ENCODE data around the gene QSER1.
"Not testable (repeated sequence)": the region's sequence is repeated elsewhere in the genome, so short reads cannot be mapped to it uniquely, and the experiment has no call there.

The QSER1 gene

GRCh38 chr11:32884770-32885384 lies 7.7 kb upstream of the QSER1 start:
- no peaks in the 10 kb centered on the region for H3F3A ChIP-seq (ENCODE audit: control insufficient read depth, insufficient read depth)
- H3K4me2 ChIP-seq (ENCODE audit: low read length), result no peak overlapping the region
- no peak for TF ChIP-seq EZH2phosphoT487 (IDR thresholded peaks at IDR 0.05; ENCODE audit: borderline replicate concordance, low read length)
- TF ChIP-seq, protein P1, sequence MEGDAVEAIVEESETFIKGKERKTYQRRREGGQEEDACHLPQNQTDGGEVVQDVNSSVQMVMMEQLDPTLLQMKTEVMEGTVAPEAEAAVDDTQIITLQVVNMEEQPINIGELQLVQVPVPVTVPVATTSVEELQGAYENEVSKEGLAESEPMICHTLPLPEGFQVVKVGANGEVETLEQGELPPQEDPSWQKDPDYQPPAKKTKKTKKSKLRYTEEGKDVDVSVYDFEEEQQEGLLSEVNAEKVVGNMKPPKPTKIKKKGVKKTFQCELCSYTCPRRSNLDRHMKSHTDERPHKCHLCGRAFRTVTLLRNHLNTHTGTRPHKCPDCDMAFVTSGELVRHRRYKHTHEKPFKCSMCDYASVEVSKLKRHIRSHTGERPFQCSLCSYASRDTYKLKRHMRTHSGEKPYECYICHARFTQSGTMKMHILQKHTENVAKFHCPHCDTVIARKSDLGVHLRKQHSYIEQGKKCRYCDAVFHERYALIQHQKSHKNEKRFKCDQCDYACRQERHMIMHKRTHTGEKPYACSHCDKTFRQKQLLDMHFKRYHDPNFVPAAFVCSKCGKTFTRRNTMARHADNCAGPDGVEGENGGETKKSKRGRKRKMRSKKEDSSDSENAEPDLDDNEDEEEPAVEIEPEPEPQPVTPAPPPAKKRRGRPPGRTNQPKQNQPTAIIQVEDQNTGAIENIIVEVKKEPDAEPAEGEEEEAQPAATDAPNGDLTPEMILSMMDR (IDR thresholded peaks at IDR 0.05; ENCODE audit: low read depth, low read length, poor library complexity, severe bottlenecking), result peak; percentile 61
- H3K4me3 ChIP-seq (ENCODE audit: low read length), result no peak overlapping the region
- 0 out of 2 replicates have a peak, but pooled peaks cover 4% of the 10 kb centered on the region for H3K27me3 ChIP-seq (ENCODE audit: control insufficient read depth, low read length)
- no peaks in the 10 kb centered on the region for H3K36me3 ChIP-seq (ENCODE audit: control insufficient read depth, low read length)
- H3K79me2 ChIP-seq (ENCODE audit: control insufficient read depth, low read length), result no peaks in the 10 kb centered on the region
- H4K20me1 ChIP-seq (ENCODE audit: control insufficient read depth, insufficient read depth, low read depth, low read length), result no peaks in the 10 kb centered on the region
- no peaks in the 10 kb centered on the region for H3K9me2 ChIP-seq (replicated peaks; ENCODE audit: control insufficient read depth, low read length)
- H3K9me3 ChIP-seq (ENCODE audit: control insufficient read depth, insufficient read depth, low read length), result no peaks in the 10 kb centered on the region
- H3K4me1 ChIP-seq (ENCODE audit: control insufficient read depth, low read length), result no peaks in the 10 kb centered on the region
- no peak overlapping the region for H3K27ac ChIP-seq (ENCODE audit: low read depth, low read length)

- 0 out of 2 replicates have a peak, but pooled peaks cover 4% of the 10 kb centered on the region for H3K27me3 ChIP-seq (ENCODE audit: control insufficient read depth, low read length)
- H3K36me3 ChIP-seq (ENCODE audit: control insufficient read depth, low read length), result no peaks in the 10 kb centered on the region
- H3K27ac ChIP-seq (ENCODE audit: low read depth, low read length), result no peak overlapping the region
- no peaks in the 10 kb centered on the region for H3K9me3 ChIP-seq (ENCODE audit: control insufficient read depth, insufficient read depth, low read length)
- H3F3A ChIP-seq (ENCODE audit: control insufficient read depth, insufficient read depth), result no peaks in the 10 kb centered on the region
- TF ChIP-seq, protein P1 (IDR thresholded peaks at IDR 0.05; ENCODE audit: low read depth, low read length, poor library complexity, severe bottlenecking), result no peak
- no peak for TF ChIP-seq EZH2phosphoT487 (IDR thresholded peaks at IDR 0.05; ENCODE audit: borderline replicate concordance, low read length)
- no peak overlapping the region for H3K4me2 ChIP-seq (ENCODE audit: low read length)
- no peaks in the 10 kb centered on the region for H3K4me1 ChIP-seq (ENCODE audit: control insufficient read depth, low read length)
- no peaks in the 10 kb centered on the region for H4K20me1 ChIP-seq (ENCODE audit: control insufficient read depth, insufficient read depth, low read depth, low read length)
- no peaks in the 10 kb centered on the region for H3K79me2 ChIP-seq (ENCODE audit: control insufficient read depth, low read length)
- no peaks in the 10 kb centered on the region for H3K9me2 ChIP-seq (replicated peaks; ENCODE audit: control insufficient read depth, low read length)
- no peak overlapping the region for H3K4me3 ChIP-seq (ENCODE audit: low read length)
These were observed 7.1 kb upstream of the QSER1 start for GRCh38 chr11:32885556-32885955.

- 0 out of 2 replicates have a peak, but pooled peaks cover 4% of the 10 kb centered on the region for H3K27me3 ChIP-seq (ENCODE audit: control insufficient read depth, low read length)
These were observed 6.4 kb upstream of the QSER1 start for GRCh38 chr11:32886180-32886579.

DNA sequence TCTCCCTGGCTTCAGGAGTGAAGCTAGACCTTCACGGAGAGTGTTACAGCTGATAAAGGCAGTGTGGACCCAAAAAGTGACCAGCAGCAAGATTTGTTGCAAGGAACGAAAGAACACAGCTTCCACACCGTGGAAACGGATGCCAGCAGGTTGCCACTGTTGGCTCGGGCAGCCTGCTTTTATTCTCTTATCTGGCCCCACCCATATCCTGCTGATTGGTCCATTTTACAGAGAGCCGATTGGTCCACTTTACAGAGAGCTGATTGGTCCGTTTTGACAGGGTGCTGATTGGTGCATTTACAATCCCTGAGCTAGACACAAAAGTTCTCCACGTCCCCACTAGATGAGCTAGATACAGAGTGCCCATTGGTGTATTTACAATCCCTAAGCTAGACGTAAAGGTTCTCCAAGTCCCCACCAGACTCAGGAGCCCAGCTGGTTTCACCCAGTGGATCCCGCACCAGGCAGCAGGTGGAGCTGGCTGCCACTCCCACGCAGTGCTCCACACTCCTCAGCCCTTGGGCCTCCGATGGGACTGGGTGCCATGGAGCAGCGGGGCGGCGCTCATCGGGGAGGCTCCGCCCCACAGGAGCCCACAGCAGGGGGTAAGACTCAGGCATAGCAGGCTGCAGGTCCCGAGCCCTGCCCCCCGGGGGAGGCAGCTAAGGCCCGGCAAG lies 4.8 kb upstream of the QSER1 start:
- not testable (repeated sequence) for H3K4me2 ChIP-seq (ENCODE audit: low read length); H3K79me2 ChIP-seq (ENCODE audit: control insufficient read depth, low read length); H3F3A ChIP-seq (ENCODE audit: control insufficient read depth, insufficient read depth); H4K20me1 ChIP-seq (ENCODE audit: control insufficient read depth, insufficient read depth, low read depth, low read length); H3K27ac ChIP-seq (ENCODE audit: low read depth, low read length); H3K9me3 ChIP-seq (ENCODE audit: control insufficient read depth, insufficient read depth, low read length); H3K9me2 ChIP-seq (replicated peaks; ENCODE audit: control insufficient read depth, low read length); H3K27me3 ChIP-seq (ENCODE audit: control insufficient read depth, low read length); H3K36me3 ChIP-seq (ENCODE audit: control insufficient read depth, low read length); H3K4me3 ChIP-seq (ENCODE audit: low read length)
- H3K4me1 ChIP-seq (ENCODE audit: control insufficient read depth, low read length), result peaks cover 13% of the 10 kb centered on the region

More at GRCh38 chr11:32886180-32886579, 6.4 kb upstream of the QSER1 start:
- Histone ChIP-seq H3K9me3 (ENCODE audit: control insufficient read depth, insufficient read depth, low read length) (no peaks in the 10 kb centered on the region), H3K4me1 (ENCODE audit: control insufficient read depth, low read length) (peaks cover 4% of the 10 kb centered on the region), H3K36me3 (ENCODE audit: control insufficient read depth, low read length) (no peaks in the 10 kb centered on the region), H3K9me2 (replicated peaks; ENCODE audit: control insufficient read depth, low read length) (no peaks in the 10 kb centered on the region), H4K20me1 (ENCODE audit: control insufficient read depth, insufficient read depth, low read depth, low read length) (no peaks in the 10 kb centered on the region), H3K4me3 (ENCODE audit: low read length) (no peak overlapping the region), H3K79me2 (ENCODE audit: control insufficient read depth, low read length) (no peaks in the 10 kb centered on the region), H3K4me2 (ENCODE audit: low read length) (no peak overlapping the region), H3K27ac (ENCODE audit: low read depth, low read length) (no peak overlapping the region), H3F3A (ENCODE audit: control insufficient read depth, insufficient read depth) (no peaks in the 10 kb centered on the region)
- no peak for TF ChIP-seq EZH2phosphoT487 (IDR thresholded peaks at IDR 0.05; ENCODE audit: borderline replicate concordance, low read length)
- TF ChIP-seq, protein P1 (IDR thresholded peaks at IDR 0.05; ENCODE audit: low read depth, low read length, poor library complexity, severe bottlenecking), result no peak

DNA sequence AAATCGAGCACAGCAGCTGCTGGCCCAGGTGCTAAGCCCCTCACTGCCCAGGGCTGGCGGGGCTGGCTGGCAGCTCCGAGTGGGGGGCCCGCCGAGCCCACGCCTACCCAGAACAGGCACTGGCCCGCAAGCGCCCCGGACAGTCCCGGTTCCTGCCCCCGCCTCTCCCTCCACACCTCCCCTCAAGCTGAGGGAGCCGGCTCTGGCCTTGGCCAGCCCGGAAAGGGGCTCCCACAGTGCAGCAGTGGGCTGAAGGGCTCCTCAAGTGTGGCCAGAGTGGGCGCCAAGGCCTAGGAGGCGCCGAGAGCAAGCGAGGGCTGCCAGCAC lies 4.3 kb upstream of the QSER1 start:
- not testable (repeated sequence) for H3K27ac ChIP-seq (ENCODE audit: low read depth, low read length); H3K9me3 ChIP-seq (ENCODE audit: control insufficient read depth, insufficient read depth, low read length); H3K4me2 ChIP-seq (ENCODE audit: low read length); H3K4me3 ChIP-seq (ENCODE audit: low read length); H3K36me3 ChIP-seq (ENCODE audit: control insufficient read depth, low read length); H3F3A ChIP-seq (ENCODE audit: control insufficient read depth, insufficient read depth); H3K27me3 ChIP-seq (ENCODE audit: control insufficient read depth, low read length); H4K20me1 ChIP-seq (ENCODE audit: control insufficient read depth, insufficient read depth, low read depth, low read length); H3K9me2 ChIP-seq (replicated peaks; ENCODE audit: control insufficient read depth, low read length); H3K79me2 ChIP-seq (ENCODE audit: control insufficient read depth, low read length)
- H3K4me1 ChIP-seq (ENCODE audit: control insufficient read depth, low read length), result peaks cover 13% of the 10 kb centered on the region
